ENCODE measurements around the gene TM2D1.

Gene TM2D1

GRCh38 chr1:61753998-61754508, 29.1 kb upstream of the TM2D1 start:
- no peak overlapping the region for H3K4me3 Mint-ChIP-seq
- no peaks in the 10 kb centered on the region for H3K27me3 Mint-ChIP-seq (ENCODE audit: low read depth)
- no peaks in the 10 kb centered on the region for H3K36me3 Mint-ChIP-seq (ENCODE audit: low read depth)
- H3K9me3 Mint-ChIP-seq: no peaks in the 10 kb centered on the region
- H3K4me1 Mint-ChIP-seq: no peaks in the 10 kb centered on the region
- TF ChIP-seq, protein P1, sequence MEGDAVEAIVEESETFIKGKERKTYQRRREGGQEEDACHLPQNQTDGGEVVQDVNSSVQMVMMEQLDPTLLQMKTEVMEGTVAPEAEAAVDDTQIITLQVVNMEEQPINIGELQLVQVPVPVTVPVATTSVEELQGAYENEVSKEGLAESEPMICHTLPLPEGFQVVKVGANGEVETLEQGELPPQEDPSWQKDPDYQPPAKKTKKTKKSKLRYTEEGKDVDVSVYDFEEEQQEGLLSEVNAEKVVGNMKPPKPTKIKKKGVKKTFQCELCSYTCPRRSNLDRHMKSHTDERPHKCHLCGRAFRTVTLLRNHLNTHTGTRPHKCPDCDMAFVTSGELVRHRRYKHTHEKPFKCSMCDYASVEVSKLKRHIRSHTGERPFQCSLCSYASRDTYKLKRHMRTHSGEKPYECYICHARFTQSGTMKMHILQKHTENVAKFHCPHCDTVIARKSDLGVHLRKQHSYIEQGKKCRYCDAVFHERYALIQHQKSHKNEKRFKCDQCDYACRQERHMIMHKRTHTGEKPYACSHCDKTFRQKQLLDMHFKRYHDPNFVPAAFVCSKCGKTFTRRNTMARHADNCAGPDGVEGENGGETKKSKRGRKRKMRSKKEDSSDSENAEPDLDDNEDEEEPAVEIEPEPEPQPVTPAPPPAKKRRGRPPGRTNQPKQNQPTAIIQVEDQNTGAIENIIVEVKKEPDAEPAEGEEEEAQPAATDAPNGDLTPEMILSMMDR (IDR thresholded peaks at IDR 0.05; ENCODE audit: unreplicated experiment in 3 of 3): no peak
- H3K27ac Mint-ChIP-seq: peak overlapping the region in 2 of 3 experiments; percentile 35 to 40

- H3K9me3 Mint-ChIP-seq: no peaks in the 10 kb centered on the region
- no peak overlapping the region for H3K4me3 Mint-ChIP-seq
- no peaks in the 10 kb centered on the region for H3K36me3 Mint-ChIP-seq (ENCODE audit: low read depth)
- no peaks in the 10 kb centered on the region for H3K4me1 Mint-ChIP-seq
- H3K27ac Mint-ChIP-seq: peak overlapping the region in 2 of 3 experiments; percentile 59 to 78
- no peaks in the 10 kb centered on the region for H3K27me3 Mint-ChIP-seq (ENCODE audit: low read depth)
- TF ChIP-seq, protein P1 (IDR thresholded peaks at IDR 0.05; ENCODE audit: unreplicated experiment in 3 of 3): no peak
Measured at GRCh38 chr1:61752921-61753389, 28.0 kb upstream of the TM2D1 start.

- Mint-ChIP-seq H3K9me3 (no peaks in the 10 kb centered on the region), H3K4me1 (peaks cover 10% of the 10 kb centered on the region), H3K27me3 (ENCODE audit: low read depth) (no peaks in the 10 kb centered on the region), H3K4me3 (no peak overlapping the region), H3K36me3 (ENCODE audit: low read depth) (no peaks in the 10 kb centered on the region), H3K27ac (peak overlapping the region in 1 of 3 experiments; percentile 49)
- TF ChIP-seq, protein P1 (IDR thresholded peaks at IDR 0.05; ENCODE audit: unreplicated experiment in 3 of 3): no peak
Measured at GRCh38 chr1:61749574-61749973, 24.6 kb upstream of the TM2D1 start.

DNA sequence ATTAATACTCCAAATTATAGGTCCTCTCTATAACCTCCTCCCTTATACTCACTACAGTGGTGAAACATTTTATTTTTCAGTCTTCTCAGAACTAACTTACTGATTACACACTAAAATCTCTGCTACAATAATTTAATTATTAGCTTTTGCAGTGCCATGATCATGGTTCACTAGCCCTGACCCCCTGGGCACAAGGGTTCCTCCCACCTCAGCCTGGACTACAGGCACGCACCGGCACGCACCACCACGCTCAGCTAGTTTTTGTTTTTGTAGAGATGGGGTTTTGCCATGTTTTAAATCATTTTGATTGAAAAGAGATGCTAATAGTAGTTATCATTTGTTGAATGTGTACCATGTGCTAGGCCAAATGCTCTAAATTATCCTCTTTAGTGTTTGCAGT, 23.6 kb upstream of the TM2D1 start:
- TF ChIP-seq, protein P1 (IDR thresholded peaks at IDR 0.05; ENCODE audit: unreplicated experiment in 3 of 3): no peak
- H3K9me3 Mint-ChIP-seq: no peaks in the 10 kb centered on the region
- H3K27ac Mint-ChIP-seq: peak overlapping the region in 2 of 3 experiments; percentile 76 to 91
- H3K27me3 Mint-ChIP-seq (ENCODE audit: low read depth): no peaks in the 10 kb centered on the region
- peak overlapping the region in 1 of 3 experiments; percentile 22 for H3K4me3 Mint-ChIP-seq
- no peaks in the 10 kb centered on the region for H3K36me3 Mint-ChIP-seq (ENCODE audit: low read depth)
- H3K4me1 Mint-ChIP-seq: peaks cover 19% of the 10 kb centered on the region

DNA sequence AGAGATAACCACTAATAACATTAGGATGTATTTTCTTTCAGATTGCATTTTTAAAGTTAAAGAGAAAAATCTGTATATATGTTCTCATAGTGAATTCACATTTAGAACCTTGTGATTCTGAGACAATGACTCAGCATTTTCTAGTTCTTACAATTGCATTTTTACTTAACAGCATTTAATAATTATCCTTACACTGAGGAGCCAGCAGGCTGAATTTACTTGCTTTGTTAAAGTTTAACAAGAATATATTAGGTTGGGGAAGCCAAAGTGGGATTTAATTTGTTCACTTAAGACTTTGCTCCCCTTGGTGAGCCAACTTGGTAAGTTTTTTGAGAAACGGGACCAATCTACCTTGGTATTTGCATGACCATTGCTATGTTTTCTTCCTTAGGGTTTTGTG, 21.9 kb upstream of the TM2D1 start:
- TF ChIP-seq, protein P1 (IDR thresholded peaks at IDR 0.05; ENCODE audit: unreplicated experiment in 3 of 3): no peak
- H3K36me3 Mint-ChIP-seq (ENCODE audit: low read depth): no peaks in the 10 kb centered on the region
- peak overlapping the region; percentile 1 to 67 (median 17) for H3K4me3 Mint-ChIP-seq
- H3K9me3 Mint-ChIP-seq: no peaks in the 10 kb centered on the region
- peaks cover 27% of the 10 kb centered on the region for H3K4me1 Mint-ChIP-seq
- H3K27me3 Mint-ChIP-seq (ENCODE audit: low read depth): peaks cover 2% of the 10 kb centered on the region
- H3K27ac Mint-ChIP-seq: peak overlapping the region; percentile 83 to 95 (median 88)

All from nephron (organoid).